Epithelial cell of esophagus (primary cell): Measurements from ENCODE around the gene MTMR12.
A peak's percentile ranks its signal among the peaks of the same experiment; 100 is the strongest.
"Not testable (repeated sequence)": the region's sequence is repeated elsewhere in the genome, so short reads cannot be mapped to it uniquely, and the experiment has no call there.

ENCODE experiments used
- DNase-seq: peaks from one replicate; pipeline ENCODE4 v3.0.0; 2010; ENCODE audit warnings: low read depth
- H3K4me3 ChIP-seq: 2 replicates; pipeline ENCODE4 v1.5.1; 2011; ENCODE audit warnings: mild to moderate bottlenecking, low read length, control low read depth
- CTCF ChIP-seq: IDR thresholded peaks from 2 replicates; pipeline ENCODE4 v1.5.1; 2011; ENCODE audit warnings: low read depth, mild to moderate bottlenecking, low read length, control low read depth, inconsistent platforms; ENCODE audit not compliant: insufficient read depth; ENCODE audit errors: missing control alignments

MTMR12 gene

GRCh38 chr5:32319926-32320543 lies 7.3 kb upstream of the MTMR12 start:
- DNase-seq, result no peak
- TF ChIP-seq CTCF, result no peak
- no peak overlapping the region for H3K4me3 ChIP-seq

GRCh38 chr5:32319392-32319791 lies 6.7 kb upstream of the MTMR12 start:
- no peak for TF ChIP-seq CTCF
- DNase-seq, result no peak
- H3K4me3 ChIP-seq, result no peak overlapping the region

- H3K4me3 ChIP-seq, result no peak overlapping the region
- no peak for TF ChIP-seq CTCF
- DNase-seq, result no peak
These were observed 4.3 kb upstream of the MTMR12 start for GRCh38 chr5:32317041-32317440.

GRCh38 chr5:32315221-32316014 lies 2.7 kb upstream of the MTMR12 start:
- no peak overlapping the region for H3K4me3 ChIP-seq
- DNase-seq, result no peak
- no peak for TF ChIP-seq CTCF

GRCh38 chr5:32314658-32315057 lies 1.9 kb upstream of the MTMR12 start:
- TF ChIP-seq CTCF, result no peak
- no peak overlapping the region for H3K4me3 ChIP-seq
- no peak for DNase-seq

- not testable (repeated sequence) for H3K4me3 ChIP-seq
These were observed 1.4 kb upstream of the MTMR12 start for GRCh38 chr5:32314152-32314488.

GRCh38 chr5:32312197-32312594 lies 543 bp downstream of the MTMR12 start:
- no peak for TF ChIP-seq CTCF
- peak; percentile 57 for DNase-seq
- peak overlapping the region; percentile 74 for H3K4me3 ChIP-seq

More at GRCh38 chr5:32314152-32314488, 1.4 kb upstream of the MTMR12 start:
- not testable (repeated sequence) for DNase-seq
